HG03060 (cell line): ENCODE data around the gene DENND6B.

Experiments
- ATAC-seq: cut with Tn5 transposase; IDR thresholded peaks from one replicate; pipeline ENCODE4 v1.9.1; 2021; ENCODE audit warnings: low read depth, moderate number of reproducible peaks; ENCODE audit not compliant: unreplicated experiment

The DENND6B gene

GRCh38 chr22:50260801-50261614 is 65.8 kb downstream of the DENND6B start:
- ATAC-seq, result no peak

- ATAC-seq, result no peak
These were observed 66.4 kb downstream of the DENND6B start for GRCh38 chr22:50260434-50260800.

GRCh38 chr22:50259302-50259701 is 67.5 kb downstream of the DENND6B start:
- no peak for ATAC-seq
